Measurements from ENCODE around the gene MGMT. TPM values are rescaled to one million over a fixed set of nuclear protein-coding genes. Genes with fewer than 3 reads are reported as not detected.

Gene MGMT
- total and polyA plus RNA-seq, 2 of the 4 experiments (the other 2 are of a cell fraction) = 11.5 to 17.8 TPM

GRCh38 chr10:129599160-129599559, 132.1 kb downstream of the MGMT start:
- Histone ChIP-seq H3K79me1 (ENCODE audit: low read depth in 1 of 2, low read length in 2 of 2) (no peaks in the 10 kb centered on the region), H3K56ac (ENCODE audit: extremely low read depth, insufficient read depth, low read length) (no peak overlapping the region), H3K36me3 (ENCODE audit: control insufficient read depth, insufficient read depth, low read length) (peaks cover 1% of the 10 kb centered on the region; the same call in 1 of the 2 replicates), H4K20me1 (ENCODE audit: insufficient read depth, low read length) (no peaks in the 10 kb centered on the region), H3K23ac (ENCODE audit: low read depth, low read length) (no peak overlapping the region), H3K18ac (ENCODE audit: low read depth, low read length) (no peak overlapping the region), H3K14ac (replicated peaks; ENCODE audit: low read depth, low read length) (no peak overlapping the region), H4K5ac (ENCODE audit: low read depth, low read length) (no peak overlapping the region), H3K9me1 (ENCODE audit: insufficient read depth, low read length) (no peaks in the 10 kb centered on the region; the same call in 1 of the 2 replicates), H3K9ac (ENCODE audit: low read depth, low read length) (no peak overlapping the region), H2AK9ac (replicated peaks; ENCODE audit: low read depth, low read length, poor library complexity) (no peak overlapping the region), H3K4ac (ENCODE audit: low read depth, low read length) (no peak overlapping the region), H2AK5ac (ENCODE audit: low read depth, low read length) (no peak overlapping the region), H3K27ac (ENCODE audit: insufficient read depth, low read length) (no peak overlapping the region), H2BK15ac (ENCODE audit: low read depth, low read length) (no peak overlapping the region), H3K4me3 (ENCODE audit: insufficient read depth, low read depth, low read length) (no peak overlapping the region), H2BK5ac (ENCODE audit: low read depth, low read length, poor library complexity, severe bottlenecking) (no peak overlapping the region), H3K9me3 (ENCODE audit: control insufficient read depth, insufficient read depth, low read length) (peaks cover 4% of the 10 kb centered on the region; the same call in 1 of the 2 replicates), H4K91ac (ENCODE audit: insufficient read depth, low read depth, low read length) (no peak overlapping the region), H2BK20ac (ENCODE audit: low read depth, low read length) (no peak overlapping the region), H3K27me3 (ENCODE audit: control insufficient read depth, insufficient read depth, low read length) (no peaks in the 10 kb centered on the region), H3K4me2 (ENCODE audit: low read depth, low read length) (no peak overlapping the region), H2BK120ac (ENCODE audit: low read depth, low read length) (no peak overlapping the region), H4K8ac (ENCODE audit: low read depth in 2 of 2, low read length in 2 of 2) (no peak overlapping the region), H2AFZ (replicated peaks; ENCODE audit: low read length, poor library complexity) (no peak overlapping the region), H3K4me1 (ENCODE audit: control insufficient read depth, insufficient read depth, low read length) (no peaks in the 10 kb centered on the region)
- in situ Hi-C loops (cut with MboI; ENCODE audit: low sequenced_read_pairs) = no loop called here
- intact Hi-C loops (cut with micrococcal nuclease) = no loop called here
- BruUV-seq (replicated peaks) = no TSS peak
- ATAC-seq (ENCODE audit: low read depth) (no peak), DNase-seq (no peak)
- ChIA-PET CTCF (no interaction called here), POLR2A (ENCODE audit: unreplicated experiment) (no interaction called here)
- WGBS, 2 experiments (ENCODE audit: extremely low coverage in 2 of 2, insufficient read length in 1 of 2) = 100% methylated on average over 2 of the region's 5 CpGs; no CpG with 5 or more reads in 1 of the 2 experiments
- dilution Hi-C loops (cut with HindIII; ENCODE audit: low sequenced_read_pairs, unreplicated experiment) = no loop called here
- TF ChIP-seq CEBPB (IDR thresholded peaks at IDR 0.05; ENCODE audit: low read depth, low read length) = no peak
- no peak for TF ChIP-seq RFX5 (IDR thresholded peaks at IDR 0.05; ENCODE audit: low read depth, low read length)
- TF ChIP-seq CHD1 (IDR thresholded peaks at IDR 0.05; ENCODE audit: low read depth, low read length) = no peak
- TF ChIP-seq FOS (IDR thresholded peaks at IDR 0.05; ENCODE audit: low read depth, low read length) = no peak
- no peak for TF ChIP-seq SMC3 (IDR thresholded peaks at IDR 0.05; ENCODE audit: low read depth, low read length)
- no peak for TF ChIP-seq RAD21 (IDR thresholded peaks at IDR 0.05; ENCODE audit: low read length)
- TF ChIP-seq ELK1 (IDR thresholded peaks at IDR 0.05; ENCODE audit: borderline replicate concordance, low read depth, low read length) = no peak
- TF ChIP-seq MAZ (IDR thresholded peaks at IDR 0.05; ENCODE audit: borderline replicate concordance, low read depth, low read length) = no peak
- TF ChIP-seq NFE2L2 (IDR thresholded peaks at IDR 0.05; ENCODE audit: low read depth, low read length) = no peak
- TF ChIP-seq USF2 (IDR thresholded peaks at IDR 0.05; ENCODE audit: low read depth, low read length) = no peak
- no peak for TF ChIP-seq MXI1 (IDR thresholded peaks at IDR 0.05; ENCODE audit: borderline replicate concordance, low read depth, low read length)
- no peak for TF ChIP-seq POLR2A (IDR thresholded peaks at IDR 0.05; ENCODE audit: low read depth, low read length)
- no peak for TF ChIP-seq MAFK (IDR thresholded peaks at IDR 0.05; ENCODE audit: low read depth, low read length)

Data from IMR-90 (cell line).